Body of pancreas (tissue), 4 donors: Measurements from ENCODE around the gene TUBB8. TPM values are rescaled to one million over a fixed set of nuclear protein-coding genes. Genes with fewer than 3 reads are reported as not detected.
"Not testable (repeated sequence)": the region's sequence is repeated elsewhere in the genome, so short reads cannot be mapped to it uniquely, and the experiment has no call there.

ENCODE experiments used
- ATAC-seq: fragments of 150-250 bp; one replicate; pipeline ENCODE4 v1.9.1; 2016
- DNase-seq, 4 donors: peaks; one replicate each; pipeline ENCODE4 v3.0.0-alpha.2; 2019
- H3K27ac ChIP-seq, 4 donors: fragments of 200-600 bp; sonication (generic); 1 replicate in 3 of 4; 2 replicates in 1 of 4; pipeline versions ENCODE4 v1.5.1 to v1.6.1; 2016 to 2019; ENCODE audit warnings: mild to moderate bottlenecking in 1 of 4, mixed read lengths in 1 of 4, moderate library complexity in 1 of 4
- H3K27me3 ChIP-seq, 2 donors: fragments of 200-600 bp; sonication (generic); one replicate each; pipeline ENCODE4 v1.6.0; 2016; ENCODE audit warnings: mild to moderate bottlenecking in 1 of 2
- H3K36me3 ChIP-seq, 2 donors: fragments of 200-600 bp; sonication (generic); replicated peaks in 1 of 2; 2 replicates each; pipeline ENCODE4 v1.5.1; 2016; ENCODE audit warnings: low read depth in 2 of 2; ENCODE audit not compliant: insufficient read depth in 1 of 2
- H3K4me1 ChIP-seq: fragments of 200-600 bp; sonication (generic); one replicate; pipeline ENCODE4 v1.6.0; 2016
- H3K4me3 ChIP-seq, 2 donors: fragments of 200-600 bp; sonication (generic); 1 replicate in 1 of 2; 2 replicates in 1 of 2; pipeline ENCODE4 v1.5.1; 2016 to 2019
- H3K9me3 ChIP-seq, 3 donors: fragments of 200-600 bp; sonication (generic); 1 replicate in 2 of 3; 2 replicates in 1 of 3; pipeline ENCODE4 v1.5.1; 2016
- POLR2A ChIP-seq, 3 donors: fragments of 450-650 bp; IDR thresholded peaks; one replicate each; pipeline ENCODE4 v1.6.1; 2016; ENCODE audit warnings: antibody characterized with exemption in 3 of 3, mild to moderate bottlenecking in 2 of 3
- WGBS, 2 donors: methylation state at CpG; one replicate each; pipeline ENCODE4 v1.1.5; 2017; 5-methylcytosine and 5-hydroxymethylcytosine counted together
- intact Hi-C: fragments of 100-400 bp; cut with DNase I; formaldehyde crosslinking; loops from one replicate; pipeline ENCODE4 v1.15.1; 2023
- total RNA-seq, 2 donors: library from RNA; depleted of rRNA; stranded (reverse); fragments of >200 nt; gene quantifications; one replicate each; pipeline ENCODE4 v1.1.0, GENCODE V29; 2016
- TF ChIP-seq, protein P1 (sequence below), 7 experiments: fragments of 450-650 bp in 4 of 7; fragments of 200-600 bp in 3 of 7; sonication (generic) in 3 of 7; IDR thresholded peaks; one replicate each; pipeline ENCODE4 v1.5.1; 2016 to 2019; ENCODE audit warnings: antibody characterized with exemption in 7 of 7

The TUBB8 gene
- total RNA-seq, 2 donors from 2014 or later: 14.2 TPM; not detected in 1

DNA sequence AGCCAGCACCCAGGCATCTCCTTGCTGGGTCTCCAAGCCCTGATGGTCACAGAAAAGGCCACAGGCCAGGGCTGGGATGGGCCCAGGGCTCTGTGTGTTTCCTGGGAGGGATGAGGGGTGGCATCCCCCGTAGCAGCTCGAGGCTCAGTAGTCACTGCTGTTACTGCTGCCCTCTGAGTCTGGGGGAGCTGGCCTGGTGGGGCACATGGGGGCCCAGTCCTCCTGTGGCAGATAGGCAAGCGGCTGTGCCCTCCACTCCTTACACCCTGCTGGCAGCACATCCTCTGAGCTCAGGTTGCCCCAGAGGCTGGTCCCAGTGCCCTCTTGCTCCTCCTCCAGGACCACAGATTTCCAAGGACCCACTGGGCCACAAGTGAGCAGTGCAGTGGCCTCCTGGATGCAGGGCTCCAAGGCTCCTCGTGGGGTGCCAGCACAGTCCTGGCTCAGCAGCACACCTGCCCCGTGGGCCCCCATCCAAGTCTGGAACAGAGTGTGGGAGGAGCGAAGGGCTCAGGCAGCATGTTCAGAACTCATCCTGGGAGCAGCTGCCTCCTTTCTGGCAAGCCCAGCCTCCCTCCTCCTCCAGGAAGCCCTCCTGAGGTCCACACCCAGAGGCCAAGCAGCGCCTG, 31.5 kb upstream of the TUBB8 start:
- peak; percentile 27 to 73 (median 57) for DNase-seq

DNA sequence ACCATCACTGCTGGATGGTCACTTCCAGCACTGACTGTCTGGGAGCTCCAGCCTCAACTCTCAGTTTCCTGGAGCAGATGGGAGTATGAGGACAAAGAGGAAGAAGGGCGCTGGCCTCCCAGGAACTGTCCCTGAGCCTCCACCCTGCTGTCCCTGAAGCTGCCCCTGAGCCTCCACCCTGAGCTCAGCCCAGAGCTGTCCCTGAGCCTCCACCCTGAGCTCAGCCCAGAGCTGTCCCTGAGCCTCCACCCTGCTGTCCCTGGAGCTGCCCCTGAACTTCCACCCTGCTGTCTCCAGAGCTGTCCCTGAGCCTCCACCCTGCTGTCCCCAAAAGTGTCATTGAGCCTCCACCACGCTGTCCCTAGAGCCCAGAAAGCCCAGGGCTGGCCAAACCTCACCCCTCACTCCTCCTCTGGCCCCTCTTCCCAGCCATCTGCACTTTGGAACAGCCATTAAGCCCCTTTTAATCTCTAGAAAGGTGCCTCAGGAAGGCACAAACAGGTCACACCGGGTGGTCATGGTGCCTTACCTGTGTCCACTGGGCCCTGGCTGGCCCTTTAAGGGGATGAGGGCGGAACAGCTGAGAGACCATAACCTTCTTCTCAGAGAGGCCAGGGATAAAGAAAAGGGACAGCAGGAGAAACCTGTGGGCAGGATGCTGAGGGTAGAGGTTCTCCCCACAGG, 30.6 kb upstream of the TUBB8 start:
- peaks cover 7% of the 10 kb centered on the region for H3K4me1 ChIP-seq
- no peak for DNase-seq
- WGBS, 2 donors: 88 to 89% methylated on average over 4 of the region's 4 CpGs
- no peak overlapping the region for H3K27ac ChIP-seq
- no peak for ATAC-seq
- H3K36me3 ChIP-seq: no peaks in the 10 kb centered on the region
- TF ChIP-seq, protein P1, sequence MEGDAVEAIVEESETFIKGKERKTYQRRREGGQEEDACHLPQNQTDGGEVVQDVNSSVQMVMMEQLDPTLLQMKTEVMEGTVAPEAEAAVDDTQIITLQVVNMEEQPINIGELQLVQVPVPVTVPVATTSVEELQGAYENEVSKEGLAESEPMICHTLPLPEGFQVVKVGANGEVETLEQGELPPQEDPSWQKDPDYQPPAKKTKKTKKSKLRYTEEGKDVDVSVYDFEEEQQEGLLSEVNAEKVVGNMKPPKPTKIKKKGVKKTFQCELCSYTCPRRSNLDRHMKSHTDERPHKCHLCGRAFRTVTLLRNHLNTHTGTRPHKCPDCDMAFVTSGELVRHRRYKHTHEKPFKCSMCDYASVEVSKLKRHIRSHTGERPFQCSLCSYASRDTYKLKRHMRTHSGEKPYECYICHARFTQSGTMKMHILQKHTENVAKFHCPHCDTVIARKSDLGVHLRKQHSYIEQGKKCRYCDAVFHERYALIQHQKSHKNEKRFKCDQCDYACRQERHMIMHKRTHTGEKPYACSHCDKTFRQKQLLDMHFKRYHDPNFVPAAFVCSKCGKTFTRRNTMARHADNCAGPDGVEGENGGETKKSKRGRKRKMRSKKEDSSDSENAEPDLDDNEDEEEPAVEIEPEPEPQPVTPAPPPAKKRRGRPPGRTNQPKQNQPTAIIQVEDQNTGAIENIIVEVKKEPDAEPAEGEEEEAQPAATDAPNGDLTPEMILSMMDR (IDR thresholded peaks at IDR 0.05): no peak
- TF ChIP-seq POLR2A (IDR thresholded peaks at IDR 0.05): no peak
- H3K4me3 ChIP-seq: no peak overlapping the region
- intact Hi-C loops: no loop called here
- H3K9me3 ChIP-seq: no peaks in the 10 kb centered on the region
- no peaks in the 10 kb centered on the region for H3K27me3 ChIP-seq

More for the DNA sequence above, 31.5 kb upstream of the TUBB8 start:
- Histone ChIP-seq H3K36me3 (no peaks in the 10 kb centered on the region), H3K27ac (no peak overlapping the region), H3K9me3 (no peaks in the 10 kb centered on the region), H3K4me3 (no peak overlapping the region), H3K27me3 (no peaks in the 10 kb centered on the region), H3K4me1 (peaks cover 7% of the 10 kb centered on the region)
- WGBS, 2 donors: 66 to 72% methylated on average over 4 to 7 of the region's 7 CpGs
- intact Hi-C loops: no loop called here
- no peak for ATAC-seq
- TF ChIP-seq POLR2A (IDR thresholded peaks at IDR 0.05): no peak
- TF ChIP-seq, protein P1 (IDR thresholded peaks at IDR 0.05): peak in 1 of 7 experiments; percentile 9

DNA sequence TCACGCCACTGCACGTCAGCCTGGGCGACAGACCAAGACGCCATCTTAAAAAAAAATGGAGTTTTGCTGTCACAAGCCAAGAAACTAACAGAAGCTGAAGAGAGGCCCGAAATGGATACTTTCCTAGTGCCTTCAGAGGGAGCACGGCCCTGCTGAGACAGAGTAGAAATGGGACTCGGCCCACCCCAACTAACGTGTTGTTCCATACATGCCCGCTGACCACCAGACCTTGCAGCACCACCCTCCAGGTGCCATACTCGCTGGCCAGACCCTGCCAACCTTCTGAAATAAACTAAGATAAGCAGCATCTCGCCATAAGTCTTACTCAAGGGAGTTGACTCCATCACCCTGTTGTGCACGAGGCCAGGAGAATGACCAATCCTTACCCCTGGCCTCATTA, 29.5 kb upstream of the TUBB8 start:
- WGBS, 2 donors: 90 to 92% methylated on average over 12 of the region's 12 CpGs
- H3K27ac ChIP-seq: no peak overlapping the region
- no peak for DNase-seq
- no peaks in the 10 kb centered on the region for H3K36me3 ChIP-seq
- no peaks in the 10 kb centered on the region for H3K27me3 ChIP-seq
- TF ChIP-seq, protein P1 (IDR thresholded peaks at IDR 0.05): no peak
- TF ChIP-seq POLR2A (IDR thresholded peaks at IDR 0.05): no peak
- no peak overlapping the region for H3K4me3 ChIP-seq
- peaks cover 7% of the 10 kb centered on the region for H3K4me1 ChIP-seq
- H3K9me3 ChIP-seq: no peaks in the 10 kb centered on the region
- no peak for ATAC-seq
- intact Hi-C loops: no loop called here

DNA sequence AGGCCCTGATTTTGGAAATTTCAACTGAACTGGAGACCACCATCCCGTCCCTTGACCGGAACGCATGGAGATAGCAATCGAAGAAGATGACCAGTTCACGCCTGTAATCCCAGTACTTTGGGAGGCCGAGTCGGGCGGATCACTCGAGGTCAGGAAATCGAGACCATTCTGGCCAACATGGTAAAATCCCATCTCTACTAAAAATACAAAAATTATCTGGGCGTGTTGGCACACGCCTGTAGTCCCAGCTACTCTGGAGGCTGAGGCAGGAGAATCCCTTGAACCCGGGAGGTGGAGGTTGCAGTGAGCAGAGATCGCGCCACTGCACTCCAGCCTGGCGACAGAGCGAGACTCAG, 25.1 kb upstream of the TUBB8 start:
- peak overlapping the region in 1 of 4 donors; percentile 49 for H3K27ac ChIP-seq
- H3K36me3 ChIP-seq, H3K4me1 ChIP-seq, ATAC-seq, H3K27me3 ChIP-seq, intact Hi-C loops, DNase-seq, H3K9me3 ChIP-seq, H3K4me3 ChIP-seq: not testable (repeated sequence)
- 11 to 18% methylated on average over 12 to 15 of the region's 17 CpGs for WGBS, 2 donors

DNA sequence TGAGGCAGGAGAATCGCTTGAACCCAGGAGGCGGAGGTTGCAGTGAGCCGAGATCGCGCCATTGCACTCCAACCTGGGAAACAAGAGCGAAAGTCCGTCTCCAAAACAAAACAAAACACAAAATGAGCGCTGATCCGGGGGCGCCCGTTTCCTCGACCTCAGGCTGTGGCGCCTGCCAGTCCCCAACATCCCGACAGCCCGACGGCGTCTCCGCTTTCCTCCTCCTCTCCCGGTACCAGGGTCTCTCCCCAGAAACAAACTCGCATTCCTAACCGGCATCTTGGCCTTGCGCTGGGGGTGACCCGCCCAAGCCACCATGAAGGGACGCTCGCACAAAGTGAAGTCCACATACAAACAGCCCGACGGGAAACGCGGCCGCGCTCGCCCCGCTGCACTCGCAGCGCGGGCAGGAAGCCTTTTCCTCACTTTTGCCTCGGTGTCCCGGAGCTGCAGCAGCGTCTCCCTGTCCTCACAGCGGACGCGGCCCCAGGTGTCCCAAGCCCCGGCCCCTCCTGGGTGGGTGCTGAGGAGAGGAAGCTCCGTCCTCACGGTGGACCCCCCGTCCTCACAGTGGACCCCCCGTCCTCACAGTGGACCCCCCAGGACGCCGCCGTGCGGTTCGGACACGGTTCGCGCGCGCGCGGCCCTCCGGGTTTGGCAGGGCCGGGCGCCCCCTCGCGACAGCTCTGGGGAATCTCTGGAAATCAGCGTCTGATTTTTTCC, 24.6 kb upstream of the TUBB8 start:
- intact Hi-C loops, H3K36me3 ChIP-seq, H3K4me1 ChIP-seq, H3K9me3 ChIP-seq, H3K27me3 ChIP-seq: not testable (repeated sequence)
- TF ChIP-seq, protein P1 (IDR thresholded peaks at IDR 0.05): peak; percentile 46 to 83 (median 54)
- ATAC-seq (peak; percentile 49), DNase-seq (peak; percentile 38 to 73 (median 56))
- Histone ChIP-seq H3K4me3 (peak overlapping the region; percentile 43 to 55), H3K27ac (peak overlapping the region in 3 of 4 donors; percentile 6 to 49 (median 18))
- 6 to 35% methylated on average over 8 to 61 of the region's 65 CpGs for WGBS, 2 donors

DNA sequence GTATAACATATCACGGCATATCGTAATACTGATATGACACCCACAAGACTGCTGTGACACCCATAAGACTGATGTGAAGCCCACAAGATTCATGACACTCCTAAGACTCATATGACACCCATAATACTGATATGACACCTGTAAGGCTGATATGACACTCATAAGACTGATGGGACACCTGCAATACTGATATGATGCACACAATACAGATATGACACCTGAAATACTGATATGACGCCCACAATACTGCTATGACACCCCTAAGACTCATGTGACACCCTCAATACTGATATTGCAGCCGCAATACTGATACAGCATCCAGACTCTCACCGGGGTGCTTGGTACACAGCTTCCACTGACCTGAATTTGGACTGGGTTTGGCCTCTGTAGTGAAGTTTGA, 19.1 kb upstream of the TUBB8 start:
- H3K9me3 ChIP-seq, H3K36me3 ChIP-seq, ATAC-seq, H3K27me3 ChIP-seq, H3K27ac ChIP-seq, intact Hi-C loops, H3K4me1 ChIP-seq, H3K4me3 ChIP-seq, DNase-seq: not testable (repeated sequence)
- 63 to 66% methylated on average over 5 of the region's 5 CpGs for WGBS, 2 donors

DNA sequence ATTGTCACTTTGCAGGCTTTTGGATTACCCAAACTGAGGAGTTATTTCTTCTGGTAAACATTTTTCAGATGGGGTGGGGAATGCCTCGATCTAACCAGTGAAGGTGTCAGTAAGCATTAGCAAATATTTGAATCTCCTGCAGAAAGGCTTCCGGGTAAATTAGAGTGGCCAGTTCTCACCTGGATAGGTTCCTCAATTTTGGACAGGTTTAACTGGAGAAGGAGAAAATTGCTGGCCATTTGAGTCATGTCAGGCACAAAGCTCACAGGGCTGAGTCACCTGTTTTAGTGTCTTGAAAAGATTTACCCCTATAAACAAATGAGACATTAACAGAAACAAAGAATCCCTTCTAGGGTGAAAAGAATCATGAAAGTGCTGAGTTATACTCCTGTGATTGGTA, 830 bp upstream of the TUBB8 start:
- ATAC-seq, H3K36me3 ChIP-seq, H3K4me3 ChIP-seq, DNase-seq, H3K27me3 ChIP-seq, H3K9me3 ChIP-seq, H3K4me1 ChIP-seq, intact Hi-C loops, H3K27ac ChIP-seq: not testable (repeated sequence)
- WGBS, 2 donors: 68 to 69% methylated on average over 2 of the region's 2 CpGs
